HuH-7.5 (cell line): Measurements from ENCODE around the gene MKI67.
"Not testable (repeated sequence)": the region's sequence is repeated elsewhere in the genome, so short reads cannot be mapped to it uniquely, and the experiment has no call there.

Source experiments
- DNase-seq: peaks from one replicate; pipeline ENCODE4 v3.0.0; 2011; ENCODE audit warnings: low spot score

Gene MKI67

DNA sequence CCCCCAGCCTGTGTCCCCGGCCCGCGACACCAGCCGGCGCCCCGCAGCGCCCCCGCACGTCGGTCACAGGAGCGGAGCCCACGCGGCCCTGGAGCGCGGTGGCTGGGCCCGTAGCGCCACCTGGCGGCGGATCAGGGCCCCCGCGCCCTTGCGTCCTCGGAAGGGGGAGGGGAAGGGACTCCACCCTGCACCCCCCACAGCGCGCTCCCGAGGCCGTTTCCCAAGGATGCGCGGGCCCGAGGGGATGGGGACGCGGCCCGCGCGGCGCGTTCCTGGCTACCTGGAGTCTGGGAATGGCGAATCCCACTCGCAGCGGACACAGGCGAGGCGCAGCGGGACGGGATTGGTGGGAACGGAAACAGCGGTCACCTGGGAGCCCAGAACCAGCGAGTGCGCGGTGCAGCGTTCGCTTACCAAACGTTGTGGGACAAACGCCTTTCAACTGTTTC is 23.8 kb upstream of the MKI67 start:
- peak; percentile 88 for DNase-seq

DNA sequence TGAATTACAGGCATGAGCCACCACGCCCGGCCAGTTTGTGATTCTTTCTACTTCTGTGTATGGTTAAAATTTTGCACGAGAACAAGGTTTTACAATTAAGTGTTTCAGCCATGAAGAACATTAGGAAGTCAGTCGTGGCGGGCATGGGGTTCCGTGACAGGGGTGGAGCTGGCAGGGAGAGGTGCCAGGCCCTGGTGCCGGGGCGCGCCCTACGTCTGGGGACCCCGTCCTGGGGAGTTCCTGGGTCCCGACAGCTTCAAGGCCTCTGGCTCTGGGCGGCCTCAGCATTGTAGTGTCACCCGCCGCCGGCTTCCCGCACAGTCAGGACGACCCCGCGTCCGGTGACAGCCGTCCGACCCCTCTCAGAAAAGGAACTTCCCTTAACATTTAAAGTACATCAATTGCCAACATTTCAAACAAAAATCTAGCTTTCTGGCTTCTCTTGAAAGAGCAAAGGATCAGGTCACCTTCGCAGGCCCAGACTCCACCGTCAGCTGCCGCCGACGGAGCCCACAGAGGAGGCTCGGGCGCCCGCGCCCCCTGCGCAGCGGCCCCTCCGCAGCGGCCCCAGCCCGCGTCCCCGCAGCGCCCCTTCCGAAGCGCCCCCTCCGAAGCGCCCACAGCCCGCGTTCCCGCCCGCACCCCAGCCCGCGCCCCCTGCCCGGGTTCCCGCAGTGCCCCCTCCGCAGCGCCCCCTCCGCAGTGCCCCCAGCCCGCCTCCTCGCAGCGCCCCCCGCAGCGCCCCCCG is 23.2 kb upstream of the MKI67 start:
- DNase-seq: no peak

DNA sequence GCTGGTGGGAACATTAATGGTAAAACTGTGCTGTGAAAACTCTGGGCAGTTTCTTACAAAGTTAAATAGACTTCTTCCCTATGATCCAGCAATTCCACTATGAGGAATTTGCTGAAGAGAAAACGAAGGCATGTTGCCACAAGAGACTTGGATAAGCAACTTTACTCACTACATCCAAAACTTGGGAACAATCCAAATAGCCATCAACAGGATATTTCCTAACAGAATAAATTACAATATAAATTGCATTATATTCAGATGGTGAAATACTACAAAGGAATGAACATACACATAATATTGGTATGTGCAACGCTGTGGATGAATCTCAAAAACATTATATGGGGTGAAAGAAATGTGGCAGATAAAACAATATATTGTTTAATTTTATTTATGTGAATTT is 21.4 kb upstream of the MKI67 start:
- DNase-seq: no peak

DNA sequence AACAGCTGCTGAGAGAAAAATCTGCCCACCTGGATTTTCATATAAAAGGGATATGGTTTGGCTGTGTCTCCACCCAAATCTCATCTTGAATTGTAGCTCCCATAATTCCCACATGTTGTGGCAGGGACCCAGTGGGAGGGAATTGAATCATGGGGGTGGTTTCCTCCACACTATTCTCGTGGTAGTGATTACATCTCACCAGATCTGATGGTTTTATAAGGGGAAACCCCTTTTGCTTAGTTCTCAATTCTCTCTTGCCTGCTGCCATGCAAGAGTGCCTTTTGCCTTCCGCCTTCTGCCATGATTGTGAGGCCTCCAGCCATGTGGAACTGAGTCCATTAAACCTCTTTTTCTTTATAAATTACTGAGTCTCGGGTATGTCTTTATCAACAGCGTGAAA is 20.8 kb upstream of the MKI67 start:
- no peak for DNase-seq

- DNase-seq: no peak
These were observed 18.3 kb upstream of the MKI67 start for GRCh38 chr10:128144547-128144946.

GRCh38 chr10:128143531-128143930 is 17.3 kb upstream of the MKI67 start:
- no peak for DNase-seq

GRCh38 chr10:128140425-128140824 is 14.2 kb upstream of the MKI67 start:
- DNase-seq: no peak

- DNase-seq: not testable (repeated sequence)
These were observed 12.2 kb upstream of the MKI67 start for GRCh38 chr10:128138429-128138828.

GRCh38 chr10:128137877-128138276 is 11.7 kb upstream of the MKI67 start:
- no peak for DNase-seq

DNA sequence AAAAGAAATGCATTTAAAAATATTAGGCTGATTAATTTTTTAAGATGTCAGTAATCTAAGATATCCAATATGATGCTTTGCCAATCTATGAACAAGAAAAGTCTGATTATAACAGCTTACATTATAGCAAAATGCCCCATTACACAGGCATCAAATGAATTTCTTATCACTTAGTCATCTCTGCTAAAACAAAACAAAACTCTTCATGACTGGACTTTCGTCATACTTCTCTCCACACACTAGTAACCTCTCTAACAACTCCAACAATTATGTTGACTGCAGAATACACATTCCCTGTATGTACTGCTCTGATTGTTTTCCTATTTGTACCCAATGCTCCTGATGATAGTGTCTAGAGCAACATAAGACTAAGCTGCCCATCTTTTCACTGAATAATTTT is 3.8 kb upstream of the MKI67 start:
- no peak for DNase-seq

DNA sequence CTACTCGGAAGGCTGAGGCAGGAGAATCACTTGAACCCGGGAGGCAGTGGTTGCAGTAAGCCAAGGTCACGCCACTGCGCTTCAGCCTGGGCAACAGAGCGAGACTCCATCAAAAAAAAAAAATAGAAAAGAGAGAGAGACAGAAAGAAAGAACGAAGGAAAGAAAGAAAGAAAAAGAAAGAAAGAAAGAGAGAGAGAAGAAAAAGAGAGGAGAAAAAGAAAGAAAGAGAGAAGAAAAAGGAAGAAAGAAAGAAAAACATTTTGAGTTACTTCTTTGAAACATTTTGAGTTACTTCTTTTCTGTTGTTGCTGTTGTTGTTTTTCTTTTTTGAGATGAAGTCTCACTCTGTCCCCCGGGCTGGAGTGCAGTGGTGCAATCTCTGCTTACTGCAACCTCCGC is 2.4 kb upstream of the MKI67 start:
- no peak for DNase-seq

- DNase-seq: no peak
These were observed 743 bp downstream of the MKI67 start for GRCh38 chr10:128125416-128125943.

GRCh38 chr10:128124813-128125403 is 1.3 kb downstream of the MKI67 start:
- no peak for DNase-seq

DNA sequence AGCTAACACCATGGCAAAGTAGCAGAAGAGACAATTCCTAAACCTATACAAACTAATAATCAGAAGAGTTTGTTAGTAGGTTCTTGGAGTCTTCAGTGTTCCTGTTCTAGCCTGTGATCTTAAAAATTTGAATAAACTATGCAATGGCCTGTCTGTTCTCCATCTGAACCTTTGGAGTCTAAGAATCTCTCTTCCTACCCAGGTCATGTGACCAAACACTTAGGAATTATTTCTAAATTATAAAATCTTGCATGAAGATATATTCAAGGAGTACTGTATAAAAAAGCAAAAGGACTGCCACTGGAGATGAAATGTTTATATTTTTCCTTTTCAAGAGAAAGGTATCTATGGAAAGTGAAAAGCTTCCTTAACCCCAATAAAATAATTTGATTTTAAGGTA is 2.4 kb downstream of the MKI67 start:
- no peak for DNase-seq

- no peak for DNase-seq
These were observed 3.3 kb downstream of the MKI67 start for GRCh38 chr10:128122931-128123330.

- no peak for DNase-seq
These were observed 4.3 kb downstream of the MKI67 start for GRCh38 chr10:128121750-128122412.

DNA sequence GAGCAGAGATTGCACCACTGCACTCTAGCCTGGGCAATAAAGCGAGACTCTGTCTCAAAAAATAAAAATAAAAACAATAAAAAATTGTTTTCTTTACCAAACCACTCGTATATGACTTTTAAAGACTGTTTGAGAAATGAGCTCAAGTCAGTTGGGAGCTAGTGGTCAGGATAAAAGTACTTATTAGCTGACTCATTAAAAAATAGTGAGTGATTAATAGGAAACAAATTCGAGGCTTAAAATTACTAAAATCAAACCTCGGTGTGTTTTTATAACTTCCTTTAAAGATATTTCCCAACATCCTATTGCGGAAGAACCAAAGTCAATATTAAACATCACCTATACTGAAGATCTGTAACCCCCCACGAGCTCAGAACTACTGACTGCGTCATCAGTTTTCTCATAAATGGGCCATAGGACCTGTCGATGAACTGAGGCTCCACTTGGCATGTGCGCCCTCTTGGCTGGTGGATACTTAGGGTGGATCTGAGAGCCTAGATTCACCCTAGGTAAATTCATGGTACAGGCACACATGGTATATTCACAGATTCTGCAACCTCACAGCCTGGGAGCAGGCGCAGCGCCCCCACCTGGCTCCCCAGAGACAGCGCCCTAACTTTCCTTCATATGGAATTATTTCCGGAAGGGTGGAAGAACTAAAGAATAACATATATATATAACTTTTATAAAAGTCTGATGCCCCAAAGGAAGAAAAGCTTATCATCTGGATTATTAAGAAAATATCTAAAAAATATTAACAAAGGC is 9.2 kb downstream of the MKI67 start:
- DNase-seq: no peak

DNA sequence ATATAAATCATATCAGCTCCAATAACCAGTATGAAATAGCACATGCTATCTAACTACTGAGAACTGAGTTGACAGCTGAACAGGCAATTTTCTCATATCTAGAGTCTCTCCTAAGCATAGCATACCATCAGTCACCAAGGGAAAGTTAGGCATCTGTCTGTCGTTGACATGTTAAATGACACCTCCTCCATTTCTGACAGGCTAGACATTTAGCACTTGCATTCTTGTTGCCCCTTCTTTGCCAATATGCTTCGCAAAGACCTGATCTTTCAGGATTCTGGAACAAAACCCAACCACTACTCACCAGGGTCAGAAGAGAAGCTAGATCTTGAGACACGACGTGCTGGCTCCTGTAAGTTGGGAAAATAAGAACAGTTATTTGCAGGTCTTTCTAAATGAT is 10.0 kb downstream of the MKI67 start:
- no peak for DNase-seq

DNA sequence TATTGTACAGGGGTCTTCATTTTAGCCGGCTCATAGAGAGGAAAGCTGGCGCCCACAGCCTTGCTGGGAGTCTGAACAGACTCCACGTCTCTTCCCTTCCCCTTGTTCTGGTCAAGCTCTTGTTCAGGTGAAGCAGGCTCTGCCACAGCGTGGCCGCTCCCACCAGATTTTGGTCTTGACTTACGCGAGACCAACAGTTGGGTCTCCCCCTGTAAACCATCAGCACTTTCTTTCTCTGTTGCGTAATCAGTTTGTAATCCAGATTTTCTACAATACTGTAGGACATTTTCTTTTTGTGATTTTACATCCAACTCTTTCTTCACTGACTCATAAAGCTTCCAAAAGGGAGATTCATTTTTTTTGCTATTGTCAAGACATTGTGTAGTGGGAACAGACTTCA is 10.9 kb downstream of the MKI67 start:
- no peak for DNase-seq

GRCh38 chr10:128114901-128115300 is 11.3 kb downstream of the MKI67 start:
- DNase-seq: no peak

- no peak for DNase-seq
These were observed 13.2 kb downstream of the MKI67 start for GRCh38 chr10:128113026-128113425.

DNA sequence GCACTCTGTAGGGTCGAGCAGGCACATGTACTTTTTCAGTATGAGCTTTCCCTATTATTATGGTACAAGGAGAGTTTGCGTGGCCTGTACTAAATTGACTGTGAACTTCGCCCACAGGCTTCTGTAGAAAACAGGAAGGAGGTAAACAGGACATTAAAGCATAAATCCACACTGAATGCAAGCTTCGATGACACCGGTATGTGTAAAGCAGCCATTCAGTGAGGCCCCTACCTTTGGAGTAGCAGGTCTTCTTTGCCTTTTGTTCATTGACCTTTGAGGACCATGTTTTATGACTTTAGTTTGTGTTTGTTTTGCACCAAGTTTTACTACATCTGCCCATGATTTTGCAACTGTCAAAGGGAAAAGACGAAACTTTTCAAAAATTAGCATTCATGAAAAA is 14.5 kb downstream of the MKI67 start:
- DNase-seq: no peak
